Tibial nerve (tissue), 4 donors: ENCODE measurements around the gene USP35. TPM values are rescaled to one million over a fixed set of nuclear protein-coding genes. Genes with fewer than 3 reads are reported as not detected.
A peak's percentile ranks its signal among the peaks of the same experiment; 100 is the strongest.
"Not testable (repeated sequence)": the region's sequence is repeated elsewhere in the genome, so short reads cannot be mapped to it uniquely, and the experiment has no call there.

Source experiments
- DNase-seq, 2 donors: peaks; one replicate each; pipeline ENCODE4 v3.0.0-alpha.2; 2019; ENCODE audit warnings: low spot score in 2 of 2
- H3K27ac ChIP-seq, 4 donors: fragments of 200-600 bp; sonication (generic) in 3 of 4; one replicate each; pipeline ENCODE4 v1.5.1; 2017 to 2019; ENCODE audit warnings: mild to moderate bottlenecking in 1 of 4
- H3K27me3 ChIP-seq, 2 donors: fragments of 200-600 bp; sonication (generic) in 1 of 2; one replicate each; pipeline versions ENCODE4 v1.5.1 to v1.6.0; 2017 to 2019
- H3K36me3 ChIP-seq, 3 donors: fragments of 200-600 bp; sonication (generic); one replicate each; pipeline ENCODE4 v1.5.1; 2018 to 2019
- H3K4me1 ChIP-seq, 4 donors: fragments of 200-600 bp; sonication (generic) in 3 of 4; one replicate each; pipeline ENCODE4 v1.5.1; 2017 to 2019
- H3K4me3 ChIP-seq, 4 donors: fragments of 200-600 bp; sonication (generic) in 3 of 4; one replicate each; pipeline ENCODE4 v1.5.1; 2017 to 2019; ENCODE audit warnings: mild to moderate bottlenecking in 1 of 4, moderate library complexity in 1 of 4
- H3K9me3 ChIP-seq, 4 donors: fragments of 200-600 bp; sonication (generic) in 3 of 4; one replicate each; pipeline ENCODE4 v1.5.1; 2017 to 2019
- CTCF ChIP-seq, 5 experiments: fragments of 200-600 bp in 3 of 5; fragments of 450-650 bp in 2 of 5; sonication (generic) in 3 of 5; IDR thresholded peaks; one replicate each; pipeline ENCODE4 v1.5.1; 2016 to 2019; ENCODE audit warnings: antibody characterized with exemption in 5 of 5, mild to moderate bottlenecking in 3 of 5, moderate library complexity in 2 of 5
- EP300 ChIP-seq, 2 donors: sonication (generic); formaldehyde crosslinking; IDR thresholded peaks; one replicate each; pipeline ENCODE4 v1.6.1; 2017; ENCODE audit warnings: antibody characterized with exemption in 2 of 2, mild to moderate bottlenecking in 1 of 2
- POLR2A ChIP-seq, 2 donors: fragments of 450-650 bp; IDR thresholded peaks; one replicate each; pipeline ENCODE4 v1.6.1; 2017; ENCODE audit warnings: antibody characterized with exemption in 2 of 2, mild to moderate bottlenecking in 2 of 2, moderate library complexity in 2 of 2
- WGBS, 2 donors: methylation state at CpG; one replicate each; pipeline ENCODE4 v1.1.5; 2018; 5-methylcytosine and 5-hydroxymethylcytosine counted together
- total RNA-seq, 4 donors: library from RNA; depleted of rRNA; stranded (reverse); fragments of >200 nt; gene quantifications; one replicate each; pipeline ENCODE4 v1.1.0, GENCODE V29; 2016

The USP35 gene
- total RNA-seq, 4 donors from 2014 or later = 10.9 to 23.1 (median 12.6) TPM

- Histone ChIP-seq H3K36me3 (peaks cover 0 to 12% (median 0%) of the 10 kb centered on the region in 3 donors), H3K4me1 (peaks cover 0 to 20% (median 4%) of the 10 kb centered on the region in 4 donors), H3K27me3 (no peaks in the 10 kb centered on the region), H3K9me3 (no peaks in the 10 kb centered on the region), H3K27ac (peak overlapping the region in 1 of 4 donors; percentile 15), H3K4me3 (no peak overlapping the region)
- TF ChIP-seq EP300 (IDR thresholded peaks at IDR 0.05) (no peak), POLR2A (IDR thresholded peaks at IDR 0.05) (no peak), CTCF (IDR thresholded peaks at IDR 0.05) (no peak)
- 86 to 92% methylated on average over 7 of the region's 7 CpGs for WGBS, 2 donors
- DNase-seq = no peak
Measured at GRCh38 chr11:78230161-78230877, 41.6 kb downstream of the USP35 start.

- Histone ChIP-seq H3K4me1 (peaks cover 0 to 20% (median 4%) of the 10 kb centered on the region in 4 donors), H3K9me3 (no peaks in the 10 kb centered on the region), H3K27me3 (no peaks in the 10 kb centered on the region), H3K4me3 (no peak overlapping the region), H3K27ac (no peak overlapping the region), H3K36me3 (no peaks in the 10 kb centered on the region)
- DNase-seq = no peak
- TF ChIP-seq CTCF (IDR thresholded peaks at IDR 0.05) = no peak
- no peak for TF ChIP-seq EP300 (IDR thresholded peaks at IDR 0.05)
- TF ChIP-seq POLR2A (IDR thresholded peaks at IDR 0.05) = no peak
Measured at GRCh38 chr11:78231962-78232501, 43.3 kb downstream of the USP35 start.

- H3K27me3 ChIP-seq, H3K4me3 ChIP-seq, DNase-seq, H3K36me3 ChIP-seq, H3K27ac ChIP-seq, H3K9me3 ChIP-seq: not testable (repeated sequence)
- H3K4me1 ChIP-seq = peaks cover 0 to 20% (median 4%) of the 10 kb centered on the region in 4 donors
- WGBS, 2 donors = 94 to 95% methylated on average over 6 of the region's 6 CpGs
Measured at GRCh38 chr11:78233046-78233445, 44.3 kb downstream of the USP35 start.

GRCh38 chr11:78234006-78234405, 45.3 kb downstream of the USP35 start:
- H3K4me1 ChIP-seq = peaks cover 0 to 18% (median 4%) of the 10 kb centered on the region in 4 donors
- DNase-seq = no peak
- no peak for TF ChIP-seq POLR2A (IDR thresholded peaks at IDR 0.05)
- no peak for TF ChIP-seq EP300 (IDR thresholded peaks at IDR 0.05)
- TF ChIP-seq CTCF (IDR thresholded peaks at IDR 0.05) = no peak
- WGBS, 2 donors = 81 to 83% methylated on average over 5 of the region's 5 CpGs
- H3K27me3 ChIP-seq = no peaks in the 10 kb centered on the region
- no peak overlapping the region for H3K4me3 ChIP-seq
- H3K36me3 ChIP-seq = no peaks in the 10 kb centered on the region
- no peaks in the 10 kb centered on the region for H3K9me3 ChIP-seq
- no peak overlapping the region for H3K27ac ChIP-seq

- Histone ChIP-seq H3K4me3 (no peak overlapping the region), H3K36me3 (peaks cover 0 to 23% (median 0%) of the 10 kb centered on the region in 3 donors), H3K27me3 (no peaks in the 10 kb centered on the region), H3K4me1 (peaks cover 0 to under 1% (median 0%) of the 10 kb centered on the region in 4 donors), H3K27ac (no peak overlapping the region), H3K9me3 (peaks cover 0 to 21% (median 6%) of the 10 kb centered on the region in 4 donors)
- TF ChIP-seq EP300 (IDR thresholded peaks at IDR 0.05) (no peak), POLR2A (IDR thresholded peaks at IDR 0.05) (no peak), CTCF (IDR thresholded peaks at IDR 0.05) (no peak)
- no peak for DNase-seq
Measured at GRCh38 chr11:78237293-78238046, 48.8 kb downstream of the USP35 start.
